ENCODE measurements around the gene HEATR9.
A peak's percentile ranks its signal among the peaks of the same experiment; 100 is the strongest.

HEATR9 gene

DNA sequence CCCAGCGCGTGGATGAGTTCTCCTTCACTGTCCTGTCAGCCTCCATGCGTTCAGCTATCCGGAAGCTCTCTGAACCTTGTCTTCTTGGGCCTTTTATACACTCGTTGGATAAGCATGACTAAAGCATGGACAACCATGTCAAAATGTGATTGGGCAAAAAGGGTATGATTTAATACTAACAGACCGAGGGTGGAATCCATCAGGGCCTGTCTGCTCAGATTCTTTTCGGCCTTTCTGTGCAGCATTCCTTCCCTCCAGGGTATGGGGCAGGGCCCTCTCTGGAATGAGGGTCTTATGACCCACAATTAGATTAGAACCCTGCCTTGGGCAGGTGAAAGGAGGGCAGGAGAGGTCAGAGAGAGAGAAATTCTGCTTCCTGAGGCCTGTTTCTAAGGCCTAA lies 25.5 kb upstream of the HEATR9 start:
- DNase-seq (ENCODE audit: extremely low read depth, low read depth): no peak
- TF ChIP-seq, protein P1, sequence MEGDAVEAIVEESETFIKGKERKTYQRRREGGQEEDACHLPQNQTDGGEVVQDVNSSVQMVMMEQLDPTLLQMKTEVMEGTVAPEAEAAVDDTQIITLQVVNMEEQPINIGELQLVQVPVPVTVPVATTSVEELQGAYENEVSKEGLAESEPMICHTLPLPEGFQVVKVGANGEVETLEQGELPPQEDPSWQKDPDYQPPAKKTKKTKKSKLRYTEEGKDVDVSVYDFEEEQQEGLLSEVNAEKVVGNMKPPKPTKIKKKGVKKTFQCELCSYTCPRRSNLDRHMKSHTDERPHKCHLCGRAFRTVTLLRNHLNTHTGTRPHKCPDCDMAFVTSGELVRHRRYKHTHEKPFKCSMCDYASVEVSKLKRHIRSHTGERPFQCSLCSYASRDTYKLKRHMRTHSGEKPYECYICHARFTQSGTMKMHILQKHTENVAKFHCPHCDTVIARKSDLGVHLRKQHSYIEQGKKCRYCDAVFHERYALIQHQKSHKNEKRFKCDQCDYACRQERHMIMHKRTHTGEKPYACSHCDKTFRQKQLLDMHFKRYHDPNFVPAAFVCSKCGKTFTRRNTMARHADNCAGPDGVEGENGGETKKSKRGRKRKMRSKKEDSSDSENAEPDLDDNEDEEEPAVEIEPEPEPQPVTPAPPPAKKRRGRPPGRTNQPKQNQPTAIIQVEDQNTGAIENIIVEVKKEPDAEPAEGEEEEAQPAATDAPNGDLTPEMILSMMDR (IDR thresholded peaks at IDR 0.05; ENCODE audit: low read depth, low read length, missing control alignments): no peak

DNA sequence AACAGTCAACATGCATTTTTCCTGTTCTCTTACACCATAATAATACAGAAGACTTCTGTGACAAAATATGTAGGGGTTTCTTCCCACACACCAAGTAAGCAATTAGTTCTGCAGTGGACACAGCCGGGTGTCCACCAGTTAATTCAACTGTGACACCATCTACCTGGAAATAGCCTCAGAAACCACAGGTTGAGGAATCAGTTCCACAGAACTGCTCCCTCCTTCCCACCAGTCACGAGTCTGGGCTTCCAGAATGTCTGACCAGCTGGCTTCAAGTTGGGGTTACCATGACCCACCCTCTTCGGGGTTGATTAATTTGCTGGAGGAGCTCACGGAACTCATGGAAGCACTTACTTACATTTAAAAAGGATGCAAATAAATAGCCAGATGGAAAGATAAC lies 25.1 kb upstream of the HEATR9 start:
- DNase-seq (ENCODE audit: extremely low read depth, low read depth): no peak
- H3K4me3 ChIP-seq (replicated peaks; ENCODE audit: low read depth, low read length): no peak overlapping the region
- TF ChIP-seq, protein P1 (IDR thresholded peaks at IDR 0.05; ENCODE audit: low read depth, low read length, missing control alignments): no peak

More for the DNA sequence above, 25.5 kb upstream of the HEATR9 start:
- H3K4me3 ChIP-seq (replicated peaks; ENCODE audit: low read depth, low read length): no peak overlapping the region

DNA sequence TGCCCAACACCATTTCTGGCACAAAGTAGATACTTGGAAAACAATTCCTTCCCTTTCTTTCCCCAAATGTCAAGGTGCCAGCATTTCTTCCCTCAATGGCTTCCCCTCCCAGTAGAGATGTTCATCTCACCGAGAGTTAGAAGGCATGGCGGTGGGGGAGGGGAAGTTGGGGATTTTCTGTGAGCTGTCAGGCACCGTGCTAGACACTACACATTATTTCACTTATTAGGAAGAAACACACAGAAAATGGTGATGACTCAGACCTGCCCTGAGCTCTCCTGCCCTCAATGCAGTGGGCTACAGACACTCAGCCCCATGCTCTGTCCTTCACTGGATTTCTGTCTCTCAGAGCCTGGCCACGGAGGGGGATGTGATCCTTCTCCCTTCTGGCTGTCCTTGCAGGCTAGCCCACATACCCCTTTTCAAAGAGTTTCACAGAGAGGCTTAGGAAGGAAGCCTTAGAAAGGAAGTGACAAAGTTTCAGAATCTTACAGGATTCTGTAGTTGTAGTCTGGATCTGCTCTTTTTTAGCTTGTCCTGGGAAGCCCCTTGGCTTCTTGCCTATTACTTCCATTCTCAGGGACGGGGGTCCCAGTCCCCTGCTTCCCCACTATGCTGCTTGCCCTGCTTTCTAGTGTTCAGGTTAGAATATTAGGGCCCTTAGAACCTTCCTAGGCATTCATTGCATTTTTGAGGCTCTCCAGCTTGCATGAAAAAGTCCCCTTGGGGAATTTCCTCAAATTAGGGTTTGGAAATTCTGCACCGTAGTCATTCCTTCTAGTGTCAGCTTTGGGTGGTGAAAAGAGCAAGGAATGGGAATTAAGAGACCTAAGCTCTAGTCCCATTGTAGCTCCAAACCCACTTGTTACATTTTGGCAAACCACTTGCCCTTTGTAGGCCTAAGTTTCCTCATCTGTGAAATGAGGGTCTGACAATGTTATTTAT lies 23.7 kb upstream of the HEATR9 start:
- no peak for DNase-seq (ENCODE audit: extremely low read depth, low read depth)
- H3K4me3 ChIP-seq (replicated peaks; ENCODE audit: low read depth, low read length): no peak overlapping the region
- TF ChIP-seq, protein P1 (IDR thresholded peaks at IDR 0.05; ENCODE audit: low read depth, low read length, missing control alignments): no peak

DNA sequence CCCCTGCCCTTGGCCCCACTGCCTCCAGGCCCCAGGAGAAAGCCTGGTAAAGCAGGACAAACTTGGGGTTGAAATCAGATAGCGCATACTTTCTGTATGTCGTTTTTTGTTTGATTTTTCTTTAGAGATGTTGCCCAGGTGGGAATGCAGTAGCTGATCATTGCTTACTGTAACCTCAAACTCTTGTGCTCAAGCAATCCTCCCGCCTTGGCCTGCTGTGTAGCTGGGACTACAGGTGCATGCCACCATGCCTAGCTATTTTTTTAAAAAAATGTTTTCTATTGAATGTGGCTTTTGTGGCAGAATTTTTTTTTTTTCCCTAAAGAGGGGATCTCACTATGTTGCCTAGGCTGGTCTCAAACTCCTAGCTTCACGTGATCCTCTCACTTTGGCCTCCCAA lies 22.6 kb upstream of the HEATR9 start:
- DNase-seq (ENCODE audit: extremely low read depth, low read depth): no peak
- no peak overlapping the region for H3K4me3 ChIP-seq (replicated peaks; ENCODE audit: low read depth, low read length)
- TF ChIP-seq, protein P1 (IDR thresholded peaks at IDR 0.05; ENCODE audit: low read depth, low read length, missing control alignments): no peak

DNA sequence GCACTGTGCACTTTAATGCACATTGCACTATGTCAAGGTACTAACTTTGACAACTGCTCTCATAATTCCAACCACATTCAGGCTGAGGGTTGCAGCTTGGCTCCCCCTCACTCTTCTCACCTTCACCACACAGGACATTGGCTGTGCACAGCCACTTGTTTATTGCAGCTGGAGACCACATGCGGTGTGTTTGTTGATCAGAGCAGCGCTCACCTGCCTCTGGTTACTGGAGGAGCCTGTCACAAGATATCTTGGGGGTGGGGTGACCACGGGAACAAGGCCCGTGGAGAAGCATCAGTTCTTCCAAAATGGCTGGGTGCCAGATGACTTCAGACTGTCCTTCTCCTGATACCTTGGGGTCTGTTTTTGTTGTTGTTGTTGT lies 22.1 kb upstream of the HEATR9 start:
- H3K4me3 ChIP-seq (replicated peaks; ENCODE audit: low read depth, low read length): no peak overlapping the region
- TF ChIP-seq, protein P1 (IDR thresholded peaks at IDR 0.05; ENCODE audit: low read depth, low read length, missing control alignments): no peak
- DNase-seq (ENCODE audit: extremely low read depth, low read depth): no peak

DNA sequence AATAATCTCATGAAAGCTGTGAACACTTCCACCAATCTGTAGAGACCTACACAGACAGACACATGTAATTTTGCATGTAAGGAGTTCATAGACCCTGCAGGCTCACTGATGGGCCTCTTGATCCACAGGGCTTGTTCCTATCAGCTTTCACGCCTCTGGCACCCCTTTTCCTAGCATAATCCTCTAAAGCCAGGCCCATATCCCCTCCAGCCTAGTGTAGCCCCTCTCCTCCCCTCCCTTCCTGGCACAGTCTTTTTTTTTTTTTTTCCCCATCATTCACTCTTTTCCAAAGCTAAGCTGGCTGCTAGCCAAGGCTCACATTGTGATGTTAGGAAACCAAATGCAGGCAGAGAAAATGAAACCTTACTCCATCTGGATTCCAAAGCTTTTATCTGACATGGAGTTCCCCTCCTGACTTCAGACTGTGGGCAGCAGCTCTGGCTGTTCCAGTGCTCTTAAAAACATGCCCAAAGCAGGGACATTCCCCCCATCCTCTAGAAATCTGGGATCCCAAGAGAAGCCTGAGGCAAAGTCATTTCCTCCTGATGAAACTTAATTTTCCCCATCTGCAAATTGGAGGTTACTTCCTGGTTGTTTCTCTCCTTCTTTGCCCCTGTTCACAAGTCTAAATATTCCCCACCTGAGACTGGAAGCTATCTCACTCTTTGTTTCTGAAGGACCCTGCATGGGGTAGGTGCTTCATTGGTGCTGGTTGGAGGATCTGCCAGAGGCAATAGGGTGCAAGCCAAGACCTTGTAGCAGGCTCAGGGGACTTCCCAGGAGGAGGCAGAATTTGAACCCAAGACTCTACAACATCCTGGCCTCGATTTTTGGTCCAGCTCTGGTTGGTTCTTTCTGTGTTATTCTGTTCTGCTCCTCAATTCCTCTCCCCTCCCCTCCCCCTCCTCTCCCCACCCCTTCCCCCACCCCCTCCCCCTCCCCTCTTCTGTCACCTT lies 21.4 kb upstream of the HEATR9 start:
- H3K4me3 ChIP-seq (replicated peaks; ENCODE audit: low read depth, low read length): no peak overlapping the region
- DNase-seq (ENCODE audit: extremely low read depth, low read depth): peak; percentile 54
- TF ChIP-seq, protein P1 (IDR thresholded peaks at IDR 0.05; ENCODE audit: low read depth, low read length, missing control alignments): no peak
